Measurements from ENCODE around the gene ZNRF3.

ZNRF3 gene

GRCh38 chr22:28955817-28956216 is 72.4 kb downstream of the ZNRF3 start:
- no peak for TF ChIP-seq POLR2AphosphoS5 (IDR thresholded peaks at IDR 0.05; ENCODE audit: low read depth, low read length)
- TF ChIP-seq SIN3A (IDR thresholded peaks at IDR 0.05; ENCODE audit: borderline replicate concordance, insufficient read depth, low read length): no peak
- no peak for TF ChIP-seq TAF1 (IDR thresholded peaks at IDR 0.05; ENCODE audit: borderline replicate concordance, insufficient read depth, low read length)
- TF ChIP-seq FOXP2 (optimal IDR thresholded peaks at IDR 0.05; ENCODE audit: borderline replicate concordance, extremely low read depth, extremely low read length, insufficient read depth): no peak
- no peak for TF ChIP-seq REST (IDR thresholded peaks at IDR 0.05; ENCODE audit: insufficient read depth in 1 of 2, low read depth in 2 of 2, low read length in 2 of 2)

GRCh38 chr22:28956506-28956905 is 73.1 kb downstream of the ZNRF3 start:
- TF ChIP-seq TAF1 (IDR thresholded peaks at IDR 0.05; ENCODE audit: borderline replicate concordance, insufficient read depth, low read length) (no peak), SIN3A (IDR thresholded peaks at IDR 0.05; ENCODE audit: borderline replicate concordance, insufficient read depth, low read length) (no peak), POLR2AphosphoS5 (IDR thresholded peaks at IDR 0.05; ENCODE audit: low read depth, low read length) (no peak), REST (IDR thresholded peaks at IDR 0.05; ENCODE audit: insufficient read depth in 1 of 2, low read depth in 2 of 2, low read length in 2 of 2) (no peak), FOXP2 (optimal IDR thresholded peaks at IDR 0.05; ENCODE audit: borderline replicate concordance, extremely low read depth, extremely low read length, insufficient read depth) (no peak)

- TF ChIP-seq FOXP2 (optimal IDR thresholded peaks at IDR 0.05; ENCODE audit: borderline replicate concordance, extremely low read depth, extremely low read length, insufficient read depth) (no peak), SIN3A (IDR thresholded peaks at IDR 0.05; ENCODE audit: borderline replicate concordance, insufficient read depth, low read length) (no peak), POLR2AphosphoS5 (IDR thresholded peaks at IDR 0.05; ENCODE audit: low read depth, low read length) (no peak), TAF1 (IDR thresholded peaks at IDR 0.05; ENCODE audit: borderline replicate concordance, insufficient read depth, low read length) (no peak), REST (IDR thresholded peaks at IDR 0.05; ENCODE audit: insufficient read depth in 1 of 2, low read depth in 2 of 2, low read length in 2 of 2) (no peak)
Observed at GRCh38 chr22:28958611-28959010, 75.2 kb downstream of the ZNRF3 start.

DNA sequence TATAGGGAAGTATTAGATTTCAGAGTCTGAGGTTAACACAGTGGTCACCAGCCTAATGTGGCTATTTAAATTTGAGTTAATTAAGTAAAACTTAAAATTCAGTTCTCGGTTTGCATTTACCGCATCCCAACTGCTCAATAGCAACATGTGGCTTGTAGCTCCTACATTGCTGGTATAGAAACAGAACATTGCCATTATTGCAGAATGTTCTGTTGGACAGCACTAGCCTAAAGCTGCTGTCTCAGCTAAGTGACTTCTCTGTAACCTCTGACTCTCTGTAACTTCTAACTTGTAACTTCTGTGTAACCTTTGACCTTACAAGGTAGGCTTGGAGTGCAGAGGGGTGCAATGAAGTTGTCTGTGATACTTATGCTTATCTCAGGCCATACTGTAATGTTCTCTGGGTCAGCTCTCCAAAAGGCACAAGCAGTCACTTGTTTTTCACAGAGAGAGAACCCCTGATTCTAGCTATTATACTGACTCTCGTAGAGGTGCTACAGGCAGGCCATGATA is 78.7 kb downstream of the ZNRF3 start:
- TF ChIP-seq POLR2AphosphoS5 (IDR thresholded peaks at IDR 0.05; ENCODE audit: low read depth, low read length): no peak
- TF ChIP-seq SIN3A (IDR thresholded peaks at IDR 0.05; ENCODE audit: borderline replicate concordance, insufficient read depth, low read length): no peak
- TF ChIP-seq REST (IDR thresholded peaks at IDR 0.05; ENCODE audit: insufficient read depth in 1 of 2, low read depth in 2 of 2, low read length in 2 of 2): no peak
- TF ChIP-seq FOXP2 (optimal IDR thresholded peaks at IDR 0.05; ENCODE audit: borderline replicate concordance, extremely low read depth, extremely low read length, insufficient read depth): no peak
- no peak for TF ChIP-seq TAF1 (IDR thresholded peaks at IDR 0.05; ENCODE audit: borderline replicate concordance, insufficient read depth, low read length)

DNA sequence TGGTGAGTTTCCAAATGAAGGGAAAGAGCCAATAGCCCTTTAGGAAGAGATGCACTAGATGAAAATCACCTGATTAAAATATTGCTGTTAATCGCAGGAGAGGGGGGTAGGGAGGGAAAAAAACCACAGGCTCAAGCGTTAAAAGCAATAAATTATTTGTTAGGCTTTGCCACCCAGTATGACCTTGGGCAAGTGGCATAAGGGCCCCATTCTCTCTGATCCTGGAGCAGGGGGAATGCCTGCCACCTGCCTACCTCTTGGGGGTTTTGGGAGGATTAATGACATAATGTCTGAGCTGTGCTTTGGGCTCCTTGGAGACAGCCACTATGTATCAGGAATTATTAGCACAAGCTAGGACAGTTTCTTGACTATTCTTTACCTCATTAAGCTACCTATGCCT is 80.0 kb downstream of the ZNRF3 start:
- TF ChIP-seq SIN3A (IDR thresholded peaks at IDR 0.05; ENCODE audit: borderline replicate concordance, insufficient read depth, low read length) (no peak), TAF1 (IDR thresholded peaks at IDR 0.05; ENCODE audit: borderline replicate concordance, insufficient read depth, low read length) (no peak), FOXP2 (optimal IDR thresholded peaks at IDR 0.05; ENCODE audit: borderline replicate concordance, extremely low read depth, extremely low read length, insufficient read depth) (no peak), REST (IDR thresholded peaks at IDR 0.05; ENCODE audit: insufficient read depth in 1 of 2, low read depth in 2 of 2, low read length in 2 of 2) (no peak), POLR2AphosphoS5 (IDR thresholded peaks at IDR 0.05; ENCODE audit: low read depth, low read length) (no peak)

Data from PFSK-1 (cell line).